SKM-1 treated with dmso at 0.1 percent for 144 hours (cell line): ENCODE results near the gene ADGRG3.

Source experiments
- DNase-seq: peaks from one replicate; lab custom pipeline; 2025; ENCODE audit not compliant: unreplicated experiment; lab: John Stamatoyannopoulos, UW

Gene ADGRG3

GRCh38 chr16:57679767-57680482, 11.8 kb downstream of the ADGRG3 start:
- DNase-seq, result peak; percentile 14

GRCh38 chr16:57680842-57681375, 12.8 kb downstream of the ADGRG3 start:
- DNase-seq, result peak; percentile 13

- no peak for DNase-seq
Measured at GRCh38 chr16:57681950-57682728, 14.0 kb downstream of the ADGRG3 start.

- no peak for DNase-seq
Measured at GRCh38 chr16:57682809-57683635, 14.9 kb downstream of the ADGRG3 start.

GRCh38 chr16:57683636-57684545, 15.8 kb downstream of the ADGRG3 start:
- DNase-seq, result no peak

GRCh38 chr16:57684626-57685358, 16.7 kb downstream of the ADGRG3 start:
- DNase-seq, result no peak

GRCh38 chr16:57685633-57686032, 17.5 kb downstream of the ADGRG3 start:
- no peak for DNase-seq

- DNase-seq, result no peak
Measured at GRCh38 chr16:57686577-57686976, 18.5 kb downstream of the ADGRG3 start.

GRCh38 chr16:57687363-57687929, 19.3 kb downstream of the ADGRG3 start:
- no peak for DNase-seq

GRCh38 chr16:57688487-57688986, 20.4 kb downstream of the ADGRG3 start:
- no peak for DNase-seq

- DNase-seq, result no peak
Measured at GRCh38 chr16:57688987-57689761, 21.1 kb downstream of the ADGRG3 start.

- peak; percentile 99 for DNase-seq
Measured at GRCh38 chr16:57689762-57690558, 21.9 kb downstream of the ADGRG3 start.

GRCh38 chr16:57690782-57691471, 22.8 kb downstream of the ADGRG3 start:
- peak; percentile 20 for DNase-seq

GRCh38 chr16:57692636-57693035, 24.5 kb downstream of the ADGRG3 start:
- DNase-seq, result no peak

- DNase-seq, result no peak
Measured at GRCh38 chr16:57693550-57693949, 25.4 kb downstream of the ADGRG3 start.

- no peak for DNase-seq
Measured at GRCh38 chr16:57694231-57694724, 26.2 kb downstream of the ADGRG3 start.
